IPS-NIHi11 (cell line): ENCODE results near the gene PDIA3.
"Not testable (repeated sequence)": the region's sequence is repeated elsewhere in the genome, so short reads cannot be mapped to it uniquely, and the experiment has no call there.

ENCODE experiments used
- DNase-seq: peaks from one replicate; pipeline ENCODE4 v3.0.0; 2012; ENCODE audit warnings: mixed read lengths, low spot score

PDIA3 gene

GRCh38 chr15:43746245-43746902, at the start of gene PDIA3:
Gene PDIA3, plus strand, starts transcription at chr15:43746438. Its CDS starts 102 bp downstream, at chr15:43746540.
- DNase-seq: peak; percentile 98

GRCh38 chr15:43702174-43702573, 44.1 kb upstream of the PDIA3 start:
- DNase-seq: no peak

- DNase-seq: no peak
Measured at GRCh38 chr15:43702701-43703424, 43.4 kb upstream of the PDIA3 start.

- not testable (repeated sequence) for DNase-seq
Measured at GRCh38 chr15:43710431-43711131, 35.7 kb upstream of the PDIA3 start.

GRCh38 chr15:43723151-43723550, 23.1 kb upstream of the PDIA3 start:
- no peak for DNase-seq

- not testable (repeated sequence) for DNase-seq
Measured at GRCh38 chr15:43726306-43726705, 19.9 kb upstream of the PDIA3 start.

- DNase-seq: not testable (repeated sequence)
Measured at GRCh38 chr15:43728053-43728725, 18.0 kb upstream of the PDIA3 start.

- DNase-seq: no peak
Measured at GRCh38 chr15:43735416-43735815, 10.8 kb upstream of the PDIA3 start.

- DNase-seq: peak; percentile 11
Measured at GRCh38 chr15:43746903-43747309, 668 bp downstream of the PDIA3 start.

- no peak for DNase-seq
Measured at GRCh38 chr15:43748376-43748775, 2.1 kb downstream of the PDIA3 start.

GRCh38 chr15:43749690-43750345, 3.6 kb downstream of the PDIA3 start:
- DNase-seq: no peak

- no peak for DNase-seq
Measured at GRCh38 chr15:43751885-43752284, 5.6 kb downstream of the PDIA3 start.

- DNase-seq: no peak
Measured at GRCh38 chr15:43762824-43763223, 16.6 kb downstream of the PDIA3 start.

- no peak for DNase-seq
Measured at GRCh38 chr15:43763819-43764446, 17.7 kb downstream of the PDIA3 start.

GRCh38 chr15:43769584-43770228, 23.5 kb downstream of the PDIA3 start:
- peak; percentile 72 for DNase-seq

- no peak for DNase-seq
Measured at GRCh38 chr15:43771816-43772215, 25.6 kb downstream of the PDIA3 start.

GRCh38 chr15:43772624-43773023, 26.4 kb downstream of the PDIA3 start:
- DNase-seq: no peak

- DNase-seq: no peak
Measured at GRCh38 chr15:43774062-43774461, 27.8 kb downstream of the PDIA3 start.

GRCh38 chr15:43775411-43775965, 29.2 kb downstream of the PDIA3 start:
- DNase-seq: peak; percentile 39

GRCh38 chr15:43776101-43776717, 30.0 kb downstream of the PDIA3 start:
- DNase-seq: peak; percentile 33
